CD4-positive, alpha-beta T cell treated with Interleukin-10 for 1 hour (primary cell): Measurements from ENCODE around the gene COL28A1.
"Not testable (repeated sequence)": the region's sequence is repeated elsewhere in the genome, so short reads cannot be mapped to it uniquely, and the experiment has no call there.

Source experiments
- DNase-seq: peaks from one replicate; pipeline ENCODE4 v3.0.0-alpha.2; 2020

Gene COL28A1

DNA sequence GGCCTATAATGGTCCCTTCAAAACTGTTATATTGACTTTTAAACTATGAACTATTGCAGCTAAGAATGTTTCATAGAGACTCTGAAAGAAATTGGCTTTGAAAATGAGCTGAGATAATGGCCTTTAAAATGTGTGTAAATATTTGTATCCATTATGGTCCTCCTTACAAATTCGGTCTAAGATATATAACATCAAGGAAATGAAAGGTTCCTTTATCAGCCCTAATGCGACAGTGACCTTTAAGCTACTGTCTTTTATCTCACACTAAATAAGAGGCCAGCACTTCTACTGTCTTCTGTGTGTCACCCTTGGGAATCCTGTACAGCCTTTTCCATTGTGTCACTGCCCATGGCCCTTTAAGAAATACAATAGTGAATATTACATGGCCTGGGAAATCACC is 19.5 kb downstream of the COL28A1 start:
- no peak for DNase-seq

DNA sequence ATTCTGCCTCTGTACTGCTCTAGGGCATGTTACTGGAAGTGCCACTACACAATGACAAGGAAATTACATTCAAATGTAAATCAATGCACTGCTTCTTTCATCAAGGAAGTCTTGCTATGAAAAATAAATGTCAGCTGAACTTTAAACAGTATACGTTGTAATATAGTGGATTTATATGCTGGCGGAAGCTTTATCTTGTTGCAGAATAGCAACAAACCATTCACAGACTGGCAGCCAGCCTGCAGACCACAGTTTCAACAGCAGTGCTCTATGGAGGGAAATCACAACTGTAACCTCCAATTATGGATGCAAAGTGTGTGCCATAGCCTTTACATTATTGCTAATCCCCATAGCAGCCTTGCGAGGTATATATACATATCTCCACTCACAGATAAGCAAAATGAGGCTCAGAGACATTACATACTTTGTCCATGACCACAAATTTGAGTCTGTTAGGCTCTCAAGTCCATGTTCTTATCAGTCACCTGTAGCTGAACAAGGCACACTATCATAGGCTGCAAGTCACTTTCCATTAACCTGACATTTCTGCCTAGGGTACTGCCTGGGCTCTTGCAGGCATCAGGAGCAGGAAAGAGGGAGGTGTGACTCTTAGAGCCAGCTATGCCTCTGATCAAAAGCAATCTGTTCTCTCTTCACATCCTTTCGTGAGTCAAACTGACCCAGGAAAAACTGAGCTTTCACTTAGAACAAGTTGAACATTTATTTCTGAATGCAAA is 22.6 kb downstream of the COL28A1 start:
- no peak for DNase-seq

GRCh38 chr7:7510794-7511193 is 24.9 kb downstream of the COL28A1 start:
- DNase-seq = no peak

- DNase-seq = no peak
These were observed 29.8 kb downstream of the COL28A1 start for GRCh38 chr7:7505915-7506314.

DNA sequence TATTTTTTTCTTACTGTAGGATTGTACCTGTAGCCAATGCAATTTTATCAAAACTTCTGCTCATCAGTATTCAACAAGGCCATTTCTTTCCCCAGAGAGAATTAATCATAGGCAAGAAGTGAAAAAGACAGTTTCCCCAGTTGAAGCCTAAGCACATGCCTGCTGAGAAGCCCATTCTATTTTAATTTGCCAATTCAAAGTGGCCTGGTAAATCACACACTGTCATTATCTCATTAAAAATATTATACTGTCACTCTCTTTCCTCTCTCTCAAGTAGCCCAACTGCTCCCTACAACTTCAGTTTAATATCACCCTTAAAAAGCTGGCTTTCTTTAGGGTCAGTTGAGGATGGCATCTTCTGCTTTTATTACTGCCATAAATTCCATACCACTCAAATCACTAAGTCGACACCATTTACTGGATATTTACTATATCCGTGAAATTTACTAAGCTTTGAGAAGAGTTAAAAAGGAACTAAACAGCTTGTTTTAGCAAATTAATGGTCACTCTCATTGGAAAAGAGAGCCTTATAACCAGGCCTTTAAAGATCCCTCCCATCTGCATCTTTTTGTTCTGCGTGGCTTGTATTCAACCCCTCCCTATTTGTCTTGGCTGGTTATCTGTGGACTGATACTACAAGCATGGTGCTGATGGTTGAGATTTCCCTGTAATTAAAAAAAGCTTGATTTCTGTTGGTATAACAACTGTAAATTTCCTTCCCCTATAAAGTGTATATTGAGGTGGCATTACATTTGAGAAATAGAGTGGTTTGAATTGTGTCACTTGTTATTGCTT is 30.6 kb downstream of the COL28A1 start:
- DNase-seq = no peak

GRCh38 chr7:7499892-7500291 is 35.8 kb downstream of the COL28A1 start:
- no peak for DNase-seq

GRCh38 chr7:7498856-7499255 is 36.8 kb downstream of the COL28A1 start:
- DNase-seq = no peak

- no peak for DNase-seq
These were observed 39.4 kb downstream of the COL28A1 start for GRCh38 chr7:7496311-7496710.

DNA sequence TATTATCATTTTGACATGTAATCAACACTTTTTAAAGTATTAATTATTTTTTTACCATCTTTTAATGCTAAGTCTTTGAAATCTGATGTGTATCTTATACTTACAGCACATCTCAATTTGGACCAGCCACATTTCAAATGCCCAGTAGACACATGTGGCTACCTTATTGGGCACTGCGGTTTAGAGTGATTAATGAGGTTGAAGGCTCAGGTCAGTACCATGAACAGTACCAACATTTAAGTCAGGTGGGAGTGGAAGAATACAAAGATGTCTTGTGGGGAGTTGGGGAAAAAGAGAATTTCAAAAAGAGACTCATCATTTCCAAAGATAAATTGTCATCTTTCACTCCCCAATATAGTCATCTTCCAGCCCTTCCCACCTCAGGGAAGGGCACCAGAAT is 40.5 kb downstream of the COL28A1 start:
- no peak for DNase-seq

DNA sequence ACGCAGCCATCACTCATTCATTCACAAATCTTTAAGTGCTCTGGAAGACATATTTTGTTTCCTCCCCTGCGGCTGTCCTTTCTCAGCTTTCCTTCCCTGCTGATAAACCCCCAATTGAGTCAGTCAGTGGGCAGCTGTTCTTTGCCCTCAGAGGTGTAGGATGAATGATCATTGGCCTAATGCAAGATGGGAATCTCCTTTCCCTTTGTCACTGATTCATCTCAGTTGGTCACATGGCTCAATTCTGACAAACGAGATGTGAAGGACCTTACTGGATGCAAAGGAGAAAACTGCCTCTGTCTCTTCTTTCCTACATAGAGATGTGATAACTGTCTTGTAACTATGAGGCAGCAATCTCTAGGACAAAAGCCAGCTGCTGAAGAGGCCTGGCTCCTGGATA is 44.6 kb downstream of the COL28A1 start:
- DNase-seq = no peak

DNA sequence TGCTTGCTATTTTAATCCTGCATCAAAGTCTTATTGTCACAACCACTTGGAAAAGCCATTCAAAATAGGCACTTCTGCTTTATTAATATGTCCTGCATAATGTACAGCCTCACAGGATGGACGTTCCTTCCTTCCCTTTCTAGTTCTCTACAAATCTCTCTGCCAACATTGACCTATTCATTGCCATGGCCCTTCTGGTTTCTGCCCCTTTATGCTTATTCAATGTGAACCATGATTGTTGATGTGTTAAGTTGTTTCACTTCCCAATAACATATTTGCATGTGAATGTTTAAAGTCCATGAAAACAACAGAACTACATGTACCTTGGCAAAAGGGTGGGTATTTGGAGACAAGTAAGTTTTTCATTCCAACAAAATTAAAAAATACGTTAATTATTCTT is 45.7 kb downstream of the COL28A1 start:
- DNase-seq = no peak

DNA sequence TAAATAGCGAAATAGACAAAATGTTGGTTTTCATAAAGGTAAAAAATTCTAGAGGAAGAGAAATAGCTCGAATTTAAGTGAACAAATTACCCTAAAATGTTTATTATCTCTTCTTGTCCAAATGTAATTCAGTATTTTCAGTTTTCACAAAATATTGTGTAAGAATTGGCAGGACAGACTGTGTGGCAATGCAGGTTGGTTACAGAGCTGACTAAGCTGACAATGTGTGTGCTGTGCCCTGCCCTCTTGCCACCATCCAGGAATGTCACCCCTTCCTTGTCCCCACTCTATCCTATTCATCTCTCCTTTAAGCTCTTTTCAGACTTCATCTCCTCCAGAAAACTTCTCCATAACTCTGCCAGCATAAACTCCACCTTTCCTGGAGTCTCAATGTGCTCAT is 46.1 kb downstream of the COL28A1 start:
- no peak for DNase-seq

- no peak for DNase-seq
These were observed 49.3 kb downstream of the COL28A1 start for GRCh38 chr7:7486362-7486761.

DNA sequence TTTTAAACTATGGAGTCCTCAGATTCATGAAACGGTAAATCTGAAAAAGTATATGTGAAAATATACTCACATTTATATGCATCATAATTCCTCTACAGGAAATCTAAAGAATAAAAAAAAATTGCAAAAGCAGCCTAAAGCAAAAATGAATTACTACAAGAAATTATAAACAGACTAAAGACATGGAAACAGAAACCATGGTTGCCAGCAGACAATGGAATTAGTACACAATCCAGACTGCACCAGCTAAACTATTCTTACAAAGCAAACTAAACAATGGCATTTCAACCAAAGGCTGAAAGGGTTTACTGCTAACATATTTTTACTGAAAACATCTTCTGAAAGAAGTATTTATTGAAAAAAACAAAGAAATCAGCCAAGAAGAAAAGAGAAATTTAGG is 51.6 kb downstream of the COL28A1 start:
- DNase-seq = no peak

GRCh38 chr7:7481802-7482201 is 53.9 kb downstream of the COL28A1 start:
- DNase-seq = no peak

DNA sequence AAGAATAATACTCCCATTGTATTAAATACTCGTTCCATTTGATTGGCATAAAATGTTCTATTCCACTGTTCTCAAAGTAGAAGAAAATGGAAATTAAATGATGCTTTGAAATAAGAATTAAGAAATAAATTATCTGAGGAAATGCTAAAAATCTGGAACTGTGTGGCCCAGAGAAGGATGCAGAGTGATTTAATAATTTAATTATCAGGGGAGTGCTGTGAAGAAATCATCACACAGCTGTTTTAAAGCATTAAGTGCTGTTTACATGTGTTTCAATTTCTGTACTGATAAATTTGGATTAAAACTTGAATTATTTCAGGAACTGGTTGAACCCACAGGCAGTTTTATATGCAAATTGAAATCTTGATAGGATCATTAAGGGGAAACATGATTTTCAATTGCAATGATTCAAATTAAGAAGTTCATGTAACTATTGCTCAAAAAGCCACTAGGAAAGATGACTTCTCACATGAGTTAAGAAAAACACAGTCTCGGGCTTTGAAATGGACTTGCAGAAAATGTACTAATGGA is 56.3 kb downstream of the COL28A1 start:
- no peak for DNase-seq

DNA sequence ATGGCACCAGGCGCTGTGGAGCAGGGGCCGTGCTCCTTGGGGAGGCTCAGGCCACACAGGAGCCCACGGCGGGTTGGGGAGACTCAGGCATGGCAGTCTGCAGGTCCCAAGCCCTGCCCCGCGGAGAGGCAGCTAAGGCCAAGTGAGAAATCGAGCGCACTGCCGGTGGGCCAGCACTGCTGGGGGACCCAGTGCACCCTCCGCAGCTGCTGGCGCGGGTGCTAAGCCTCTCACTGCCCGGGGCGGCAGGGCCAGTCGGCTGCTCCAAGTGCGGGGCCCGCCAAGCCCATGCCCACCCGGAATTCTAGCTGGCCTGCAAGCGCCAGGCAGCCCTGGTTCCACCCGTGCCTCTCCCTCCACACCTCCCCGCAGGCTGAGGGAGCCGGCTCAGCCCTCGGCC is 57.1 kb downstream of the COL28A1 start:
- DNase-seq = no peak

- DNase-seq = not testable (repeated sequence)
These were observed 58.0 kb downstream of the COL28A1 start for GRCh38 chr7:7477641-7478040.

DNA sequence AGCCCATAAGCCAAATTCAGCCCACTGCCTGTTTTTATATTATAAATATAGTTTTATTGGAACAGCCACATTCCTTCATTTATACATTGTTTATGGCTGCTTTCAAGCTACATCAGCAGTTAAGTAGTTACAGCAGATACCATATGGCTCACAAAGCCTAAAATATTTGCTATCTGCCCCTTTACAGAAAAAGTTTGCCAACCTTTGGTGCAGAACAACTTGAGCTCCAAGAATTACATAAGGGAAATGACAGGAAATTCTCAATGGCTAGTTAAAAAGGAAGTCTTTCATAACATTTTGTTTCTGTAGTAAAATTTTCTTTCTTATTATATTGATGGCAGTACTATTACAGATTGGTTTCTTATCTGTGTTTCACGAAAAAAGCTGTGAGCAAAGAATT is 59.3 kb downstream of the COL28A1 start:
- DNase-seq = no peak

GRCh38 chr7:7475601-7476000 is 60.1 kb downstream of the COL28A1 start:
- DNase-seq = no peak

DNA sequence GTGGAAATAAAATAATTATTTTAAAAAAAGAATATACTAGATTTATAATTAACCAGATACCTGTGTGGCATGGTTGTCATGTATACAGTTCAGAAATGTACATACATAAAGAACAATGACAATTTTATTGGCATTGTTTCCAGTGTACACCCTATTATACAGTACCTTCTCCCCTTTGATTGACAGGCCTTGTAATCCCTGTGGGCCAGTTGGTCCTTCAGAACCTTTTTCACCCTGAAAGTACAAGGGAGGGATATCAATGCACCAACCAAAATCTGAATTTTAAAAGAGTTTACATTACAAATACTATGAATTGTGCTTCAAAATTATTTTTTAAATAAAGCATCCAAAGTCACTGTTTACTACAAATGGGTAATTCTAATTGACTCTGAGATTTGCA is 61.2 kb downstream of the COL28A1 start:
- no peak for DNase-seq

- not testable (repeated sequence) for DNase-seq
These were observed 70.5 kb downstream of the COL28A1 start for GRCh38 chr7:7464991-7465765.

GRCh38 chr7:7454000-7454399 is 81.7 kb downstream of the COL28A1 start:
- DNase-seq = no peak

GRCh38 chr7:7452652-7453051 is 83.0 kb downstream of the COL28A1 start:
- no peak for DNase-seq
